ENCODE results near the gene NOTCH1.

NOTCH1 gene

GRCh38 chr9:136538599-136539426 is 7.0 kb downstream of the NOTCH1 start:
- TF ChIP-seq CTCF (IDR thresholded peaks at IDR 0.05; ENCODE audit: control insufficient read depth, insufficient read depth, low read depth, low read length, missing control alignments) = no peak
- no peak for DNase-seq (ENCODE audit: low read depth)
- no peak overlapping the region for H3K4me3 ChIP-seq (ENCODE audit: control insufficient read depth, low read depth, low read length)

GRCh38 chr9:136537896-136538598 is 7.8 kb downstream of the NOTCH1 start:
- H3K4me3 ChIP-seq (ENCODE audit: control insufficient read depth, low read depth, low read length) = no peak overlapping the region
- no peak for TF ChIP-seq CTCF (IDR thresholded peaks at IDR 0.05; ENCODE audit: control insufficient read depth, insufficient read depth, low read depth, low read length, missing control alignments)
- DNase-seq (ENCODE audit: low read depth) = no peak

- TF ChIP-seq CTCF (IDR thresholded peaks at IDR 0.05; ENCODE audit: control insufficient read depth, insufficient read depth, low read depth, low read length, missing control alignments) = no peak
- DNase-seq (ENCODE audit: low read depth) = no peak
- H3K4me3 ChIP-seq (ENCODE audit: control insufficient read depth, low read depth, low read length) = no peak overlapping the region
These were observed 8.4 kb downstream of the NOTCH1 start for GRCh38 chr9:136537411-136537810.

GRCh38 chr9:136536721-136537241 is 9.1 kb downstream of the NOTCH1 start:
- no peak for DNase-seq (ENCODE audit: low read depth)
- TF ChIP-seq CTCF (IDR thresholded peaks at IDR 0.05; ENCODE audit: control insufficient read depth, insufficient read depth, low read depth, low read length, missing control alignments) = no peak
- H3K4me3 ChIP-seq (ENCODE audit: control insufficient read depth, low read depth, low read length) = no peak overlapping the region

GRCh38 chr9:136536051-136536720 is 9.7 kb downstream of the NOTCH1 start:
- TF ChIP-seq CTCF (IDR thresholded peaks at IDR 0.05; ENCODE audit: control insufficient read depth, insufficient read depth, low read depth, low read length, missing control alignments) = no peak
- no peak for DNase-seq (ENCODE audit: low read depth)

GRCh38 chr9:136535070-136535469 is 10.8 kb downstream of the NOTCH1 start:
- TF ChIP-seq CTCF (IDR thresholded peaks at IDR 0.05; ENCODE audit: control insufficient read depth, insufficient read depth, low read depth, low read length, missing control alignments) = no peak
- H3K4me3 ChIP-seq (ENCODE audit: control insufficient read depth, low read depth, low read length) = no peak overlapping the region
- DNase-seq (ENCODE audit: low read depth) = no peak

More at GRCh38 chr9:136536051-136536720, 9.7 kb downstream of the NOTCH1 start:
- no peak overlapping the region for H3K4me3 ChIP-seq (ENCODE audit: control insufficient read depth, low read depth, low read length)

Data from AG09309 (cell line).